Measurements from ENCODE around the gene CCSER1.
"Not testable (repeated sequence)": the region's sequence is repeated elsewhere in the genome, so short reads cannot be mapped to it uniquely, and the experiment has no call there.

The CCSER1 gene

DNA sequence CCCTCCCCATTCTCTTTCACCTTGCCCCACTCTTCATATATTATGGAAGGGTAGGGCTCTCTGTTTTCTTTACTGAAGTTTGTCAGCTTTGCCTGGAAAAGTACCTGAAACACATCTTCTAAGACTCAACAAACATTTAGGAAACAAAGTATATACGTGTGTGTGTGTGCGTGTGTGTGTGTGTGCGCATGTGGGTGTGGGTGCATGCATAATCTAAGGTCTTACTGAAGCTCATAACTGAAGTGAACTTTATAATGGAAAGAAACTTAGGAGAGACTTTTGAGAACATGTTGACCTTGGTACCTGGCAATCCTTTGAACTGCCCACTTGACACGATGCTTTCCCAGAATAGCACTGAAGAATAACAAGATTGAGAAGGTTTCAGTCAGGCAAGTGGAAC is 1190.2 kb downstream of the CCSER1 start:
- DNase-seq = no peak

DNA sequence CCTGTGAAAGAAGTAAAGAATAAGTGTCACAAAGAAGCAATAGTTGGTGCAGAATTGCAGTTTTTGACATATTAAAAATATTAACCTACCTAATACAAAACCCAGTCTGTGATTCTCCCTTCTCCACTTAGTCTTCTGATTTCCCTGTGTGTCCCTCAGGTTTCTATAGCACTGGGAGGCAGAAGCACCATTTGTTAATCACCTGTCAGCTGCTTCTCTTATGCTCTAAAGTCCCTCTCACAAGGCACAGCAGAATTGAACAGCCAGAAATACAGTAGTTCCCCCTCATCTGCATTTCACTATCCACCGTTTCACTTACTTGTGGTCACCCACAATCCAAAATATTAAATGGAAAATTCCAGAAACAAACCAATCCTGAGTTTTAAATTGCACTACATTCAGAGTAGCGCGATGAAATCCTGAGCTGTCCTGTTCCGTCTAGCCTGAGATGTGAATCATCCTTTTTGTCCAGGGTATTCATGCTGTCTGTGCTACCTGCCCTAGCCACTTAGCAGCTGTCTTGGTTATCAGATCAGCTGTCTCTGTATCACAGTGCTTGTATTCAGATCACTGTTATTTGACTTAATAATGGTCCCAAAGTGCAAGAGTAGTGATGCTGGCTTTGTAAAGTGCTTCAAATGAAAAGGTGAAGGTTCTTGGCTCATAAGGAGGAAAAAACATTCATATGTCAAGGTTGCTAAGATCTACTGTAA is 1192.5 kb downstream of the CCSER1 start:
- no peak for DNase-seq

DNA sequence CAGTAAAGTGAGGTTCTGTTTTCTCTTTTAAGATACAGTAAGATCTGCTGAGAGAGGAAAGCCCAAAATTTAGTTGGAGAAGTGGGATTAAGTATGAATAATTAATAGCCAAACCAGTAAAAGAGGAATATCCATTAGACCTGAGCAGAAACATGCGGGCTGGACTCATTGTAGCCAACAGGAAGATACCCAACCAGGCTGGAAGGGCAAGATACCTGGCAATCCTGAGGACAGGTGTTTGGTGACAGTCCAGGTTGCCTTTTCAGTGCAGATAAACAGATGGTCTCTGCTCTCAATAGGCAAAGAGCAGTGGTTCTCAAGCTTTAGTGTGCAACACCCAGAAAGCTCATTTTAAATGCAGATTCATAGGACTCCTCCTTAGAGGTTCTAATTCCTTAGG is 1195.8 kb downstream of the CCSER1 start:
- DNase-seq = no peak

DNA sequence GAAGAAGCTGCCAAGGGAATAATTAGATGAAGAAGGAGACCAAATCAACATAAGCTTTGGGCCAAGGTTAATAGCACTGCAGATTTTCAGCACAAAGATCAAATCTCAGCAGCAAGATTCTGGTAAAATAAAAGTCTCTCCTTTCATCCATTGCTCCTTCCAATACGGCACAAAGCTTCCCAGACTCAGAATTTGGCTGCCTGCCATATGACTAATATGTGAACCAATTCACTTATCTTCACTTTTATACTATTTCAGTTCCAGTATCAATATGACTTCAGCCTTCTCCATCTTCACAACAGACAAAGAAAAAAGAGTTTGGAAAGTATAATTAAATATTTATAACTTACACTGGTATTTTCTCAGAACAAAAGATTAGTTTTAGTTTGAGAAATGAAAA is 1198.3 kb downstream of the CCSER1 start:
- DNase-seq = no peak

DNA sequence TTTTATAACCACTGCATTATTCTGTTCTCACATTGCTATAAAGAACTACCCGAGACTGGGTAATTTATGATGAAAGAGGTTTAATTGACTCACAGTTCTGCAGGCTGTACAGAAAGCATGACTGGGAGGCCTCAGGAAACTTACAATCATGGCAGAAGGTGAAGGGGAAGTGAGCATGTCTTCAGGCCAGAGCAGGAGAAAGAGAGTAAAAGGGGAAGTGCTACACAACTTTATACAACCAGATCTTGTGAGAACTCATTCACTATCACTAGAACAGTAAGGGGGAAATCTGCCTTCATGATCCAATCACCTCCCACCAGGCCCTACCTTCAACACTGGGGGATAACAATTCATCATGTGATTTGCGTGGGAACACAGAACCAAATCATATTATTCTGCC is 1199.0 kb downstream of the CCSER1 start:
- not testable (repeated sequence) for DNase-seq

DNA sequence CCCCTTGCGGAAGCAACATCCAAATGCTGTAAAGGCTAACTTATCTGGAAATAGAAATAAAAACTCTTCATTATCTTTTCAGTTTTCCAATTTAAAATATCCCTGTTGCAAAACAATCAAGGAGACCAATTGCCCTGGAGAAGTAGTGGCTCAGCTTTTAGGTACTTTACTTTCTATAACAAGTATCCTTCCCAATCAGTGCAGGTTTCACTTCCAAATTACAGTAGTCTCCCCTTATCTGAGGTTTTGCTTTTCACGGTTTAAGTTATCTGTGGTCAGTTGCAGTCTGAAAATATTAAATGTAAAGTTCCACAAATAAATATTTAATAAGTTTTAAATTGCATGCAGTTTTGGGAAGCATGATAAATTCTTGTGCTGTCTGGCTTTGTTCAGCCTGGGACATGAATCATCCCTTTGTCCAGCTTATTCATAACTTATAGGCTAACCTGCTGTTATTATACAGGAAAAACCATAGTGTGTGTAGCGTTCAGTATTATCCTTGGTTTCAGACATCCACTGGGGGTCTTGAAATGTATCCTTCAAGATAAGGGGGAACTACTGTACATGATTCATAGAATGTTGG is 1203.5 kb downstream of the CCSER1 start:
- no peak for DNase-seq

DNA sequence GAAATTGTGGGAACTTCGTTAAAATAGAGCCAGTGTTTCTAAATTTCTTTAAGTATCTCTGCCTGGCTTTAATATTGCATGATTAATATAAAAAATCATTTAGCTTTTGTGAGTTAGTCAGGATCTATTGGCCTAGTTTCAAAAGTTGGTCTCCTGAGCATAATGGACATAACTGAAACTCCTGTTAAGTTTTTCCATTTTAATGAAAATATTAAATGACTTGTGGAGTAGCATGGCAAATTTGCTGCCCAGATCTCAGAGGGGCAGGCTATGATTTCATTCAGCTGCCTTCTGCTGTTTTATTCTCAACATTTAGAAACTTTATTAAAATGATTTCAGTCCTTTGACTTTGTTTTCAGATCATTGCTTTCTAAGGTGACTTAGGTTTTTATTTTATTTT is 1213.6 kb downstream of the CCSER1 start:
- no peak for DNase-seq

DNA sequence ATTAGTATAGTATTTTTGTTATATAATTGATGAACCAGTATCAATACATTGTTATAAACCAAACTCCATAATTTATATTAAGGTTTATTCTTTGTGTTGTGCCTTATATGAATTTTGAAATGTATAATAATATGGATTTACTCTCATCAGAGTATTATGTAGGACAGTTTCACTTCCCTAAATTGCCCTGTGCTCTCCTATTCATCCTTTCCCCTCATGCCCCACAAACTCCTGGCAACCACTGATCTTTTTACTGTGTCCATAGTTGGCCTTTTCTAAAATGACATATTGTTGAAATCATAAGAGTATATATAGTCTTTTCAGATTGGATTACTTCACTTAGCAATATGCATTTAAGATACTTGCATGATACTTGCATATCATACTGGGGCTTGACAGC is 1218.4 kb downstream of the CCSER1 start:
- DNase-seq = no peak

DNA sequence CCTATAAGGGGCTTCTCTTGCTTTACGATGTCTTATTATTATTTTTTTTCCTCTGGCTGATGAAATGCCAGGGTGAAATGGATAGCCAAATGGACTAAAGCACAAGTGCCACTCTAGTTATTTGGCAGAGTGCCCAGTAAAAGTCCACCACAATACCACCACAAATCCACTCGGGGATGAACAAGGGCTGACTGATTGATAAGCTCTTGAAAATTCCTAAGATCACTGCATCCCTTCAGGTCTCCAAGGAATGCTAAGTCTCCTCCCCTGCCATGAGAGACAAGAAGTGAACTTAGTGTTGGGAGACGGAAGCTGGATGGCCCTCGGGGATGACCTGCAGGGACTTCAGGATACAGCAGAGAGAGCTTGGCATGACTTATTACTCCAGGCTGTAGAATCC is 1229.3 kb downstream of the CCSER1 start:
- DNase-seq = not testable (repeated sequence)

DNA sequence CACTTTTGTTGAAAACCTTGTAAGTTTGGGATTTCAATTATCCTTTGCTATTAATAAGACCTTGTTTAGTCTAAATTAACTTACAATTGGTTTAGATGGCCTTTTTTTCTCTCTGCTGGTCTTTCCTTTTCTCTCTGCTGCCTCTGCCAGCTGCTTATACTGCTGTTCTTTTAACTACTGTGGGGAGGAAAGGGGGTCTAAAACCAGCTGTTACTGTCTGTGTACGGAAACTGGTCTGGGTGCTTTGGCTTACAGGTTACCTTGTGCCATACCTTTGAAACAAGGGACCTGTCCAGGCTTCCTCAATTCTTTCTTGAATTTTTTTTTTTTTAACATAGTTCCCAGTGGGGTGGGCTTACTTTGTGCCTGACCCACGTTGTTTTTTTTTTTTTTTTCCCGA is 1230.8 kb downstream of the CCSER1 start:
- not testable (repeated sequence) for DNase-seq

DNA sequence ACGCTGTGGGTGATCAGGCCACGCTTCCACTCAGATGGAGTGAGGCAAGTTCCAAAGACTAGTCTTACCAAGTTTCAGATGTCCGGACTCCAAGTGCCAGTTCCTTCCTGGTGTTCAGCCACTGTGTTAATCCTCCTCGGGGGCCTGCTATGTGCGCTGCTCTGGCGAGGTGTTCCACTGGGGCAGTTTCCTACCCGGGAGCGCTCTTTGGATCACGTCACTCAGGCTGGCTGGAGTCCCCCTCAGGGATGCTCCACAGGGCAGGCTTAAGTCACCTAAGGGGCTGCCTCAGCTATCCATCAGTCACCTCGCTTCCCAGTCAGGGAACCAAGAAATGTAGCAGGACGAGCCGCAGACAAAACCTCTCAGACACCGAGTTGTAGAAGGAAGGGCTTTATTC is 1231.4 kb downstream of the CCSER1 start:
- DNase-seq = not testable (repeated sequence)

DNA sequence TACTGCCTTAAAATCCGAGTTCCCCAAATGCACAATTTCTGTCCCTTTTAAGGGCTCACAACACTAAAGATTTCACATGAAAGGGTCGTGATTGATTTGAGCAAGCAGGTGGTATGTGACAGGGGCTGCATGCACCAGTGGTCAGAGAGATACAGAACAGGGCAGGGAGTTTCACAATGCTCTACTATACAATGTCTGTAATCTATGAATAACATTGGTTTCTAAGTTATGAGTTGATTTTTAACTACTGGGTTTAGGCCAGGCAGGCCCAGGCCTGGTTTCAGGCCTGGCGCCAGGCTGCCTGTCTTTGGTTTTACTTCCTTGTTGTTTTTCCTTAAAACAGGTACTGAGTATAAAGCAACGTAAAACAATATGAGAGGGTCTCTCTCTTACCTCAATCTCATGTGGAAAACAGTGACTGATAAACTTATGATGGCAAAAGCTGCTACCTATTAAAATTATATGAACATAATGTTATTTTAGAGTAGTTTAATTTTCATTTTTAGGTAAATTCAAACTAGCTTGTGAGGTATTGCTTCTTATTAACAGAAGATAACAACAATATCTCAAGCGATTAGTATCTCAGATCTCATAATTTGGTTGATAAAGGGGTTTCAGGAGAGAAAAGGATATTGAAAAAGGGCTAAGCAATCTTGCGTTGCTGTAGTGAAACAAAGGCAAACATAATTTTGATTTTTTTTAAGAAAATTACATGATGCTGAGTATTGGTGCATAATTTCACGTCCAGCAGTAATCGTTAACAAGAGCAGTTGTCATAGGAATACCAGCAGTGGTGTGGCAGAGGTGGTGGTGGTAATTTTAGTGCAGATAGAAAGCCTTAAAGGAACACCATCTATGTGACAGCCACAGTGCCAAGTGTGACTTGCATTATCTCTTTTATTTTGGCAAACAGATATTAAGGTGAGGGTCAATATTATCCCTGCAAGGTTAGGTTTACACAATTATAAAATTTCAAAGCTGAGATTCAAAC is 1232.1 kb downstream of the CCSER1 start:
- DNase-seq = no peak

DNA sequence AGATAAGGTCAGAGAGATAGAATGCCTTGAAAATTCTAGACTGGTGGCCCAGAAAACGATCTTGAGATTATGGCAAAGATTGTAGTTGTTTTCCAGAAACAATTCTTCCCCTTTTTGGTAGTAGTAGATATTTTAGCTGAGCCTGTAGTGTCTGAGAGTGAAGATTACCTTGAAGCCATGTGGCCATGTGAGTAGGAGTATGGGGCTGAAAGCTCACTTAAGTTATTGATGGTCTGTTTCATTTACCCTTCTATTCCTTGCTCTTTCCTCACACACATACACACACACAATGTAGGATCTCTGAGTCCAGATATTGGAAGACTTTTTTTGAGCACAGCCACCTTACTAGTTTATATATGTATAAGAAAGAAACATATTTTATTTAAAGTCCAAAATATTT is 1234.9 kb downstream of the CCSER1 start:
- DNase-seq = no peak

DNA sequence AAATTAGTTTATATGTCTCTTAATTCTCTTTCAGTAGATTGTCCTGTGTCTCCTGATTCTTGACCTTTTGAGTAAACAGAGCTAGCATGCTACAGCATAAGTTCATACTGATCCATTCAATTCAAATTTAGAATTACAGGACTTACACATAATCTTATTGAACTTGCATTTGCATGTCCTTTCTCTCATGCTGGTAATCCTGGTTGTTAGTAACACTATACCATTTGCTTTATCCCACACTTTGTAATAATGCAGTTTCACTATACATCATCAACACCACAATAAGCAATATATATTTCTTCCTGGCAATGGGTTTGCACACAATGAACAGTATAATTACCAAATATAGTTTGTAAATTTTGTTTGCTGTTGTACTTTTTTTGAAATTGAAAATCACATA is 1239.4 kb downstream of the CCSER1 start:
- no peak for DNase-seq

DNA sequence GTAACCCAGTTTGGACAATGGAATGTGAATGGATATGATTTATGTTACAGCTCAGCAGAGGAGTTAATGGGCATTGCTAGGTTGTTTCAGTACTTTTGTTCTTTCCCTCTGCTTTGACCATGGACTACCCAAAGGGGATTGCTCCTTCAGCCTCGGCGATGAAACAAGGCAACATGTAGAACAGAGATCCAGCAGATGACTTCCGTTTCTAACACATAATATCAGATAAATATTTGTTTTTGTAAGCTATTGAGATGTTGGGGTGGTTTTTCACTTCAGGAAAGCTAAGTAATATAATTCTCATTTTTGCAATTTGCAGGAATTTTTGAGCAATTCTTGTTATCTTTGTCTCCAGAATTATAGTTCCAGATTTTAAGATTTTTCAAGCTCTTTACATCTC is 1241.9 kb downstream of the CCSER1 start:
- DNase-seq = no peak

DNA sequence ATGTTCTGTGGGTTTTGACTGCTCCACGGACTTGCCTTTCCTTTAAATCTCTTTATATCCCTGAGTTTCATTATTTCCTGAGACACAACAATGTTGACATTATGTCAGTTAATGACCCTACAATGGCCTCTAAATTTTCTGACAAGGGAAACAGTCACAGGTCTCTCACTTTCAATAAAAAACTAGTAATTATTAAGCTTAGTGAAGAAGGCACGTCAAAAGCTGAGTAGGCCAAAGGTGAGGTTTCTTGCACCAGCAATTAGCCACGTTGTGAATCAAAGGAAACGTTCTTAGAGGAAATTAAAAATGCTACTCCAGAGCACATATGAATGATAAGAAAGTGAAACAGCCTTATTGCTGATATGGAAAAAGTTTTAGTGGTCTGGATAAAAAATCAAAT is 1246.4 kb downstream of the CCSER1 start:
- no peak for DNase-seq

DNA sequence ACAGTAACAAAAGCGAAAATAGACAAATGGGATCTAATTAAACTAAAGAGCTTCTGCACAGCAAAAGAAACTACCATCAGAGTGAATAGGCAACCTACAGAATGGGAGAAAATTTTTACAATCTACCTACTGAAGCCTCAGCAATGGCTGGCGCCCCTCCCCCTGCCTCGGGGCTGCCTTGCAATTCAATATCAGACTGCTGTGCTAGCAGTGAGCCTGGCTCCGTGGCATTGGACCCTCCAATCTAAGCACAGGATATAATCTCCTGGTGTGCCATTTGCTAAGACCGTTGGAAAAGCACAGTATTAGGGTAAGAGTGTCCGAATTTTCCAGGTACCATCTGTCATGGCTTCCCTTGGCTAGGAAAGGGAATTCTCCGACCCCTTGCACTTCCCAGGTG is 1278.2 kb downstream of the CCSER1 start:
- DNase-seq = not testable (repeated sequence)

DNA sequence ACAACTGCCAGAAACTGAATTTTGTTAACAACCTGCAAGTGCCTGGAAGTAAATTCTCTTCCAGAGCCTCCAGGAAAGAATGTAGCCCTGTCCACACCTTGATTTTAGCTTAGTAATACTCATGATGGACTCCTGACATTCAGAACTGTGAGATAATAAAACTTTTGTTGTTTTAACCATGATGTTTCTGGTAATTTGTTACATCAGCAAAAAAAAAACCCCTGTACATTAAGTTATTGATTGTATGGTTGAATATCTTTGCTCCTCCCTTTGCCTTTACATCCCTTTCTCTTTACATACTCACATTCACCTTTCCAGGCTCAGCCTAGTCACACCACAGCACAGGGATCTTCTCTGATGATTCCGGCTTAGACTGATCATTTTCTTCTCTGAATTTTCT is 1294.8 kb downstream of the CCSER1 start:
- no peak for DNase-seq

DNA sequence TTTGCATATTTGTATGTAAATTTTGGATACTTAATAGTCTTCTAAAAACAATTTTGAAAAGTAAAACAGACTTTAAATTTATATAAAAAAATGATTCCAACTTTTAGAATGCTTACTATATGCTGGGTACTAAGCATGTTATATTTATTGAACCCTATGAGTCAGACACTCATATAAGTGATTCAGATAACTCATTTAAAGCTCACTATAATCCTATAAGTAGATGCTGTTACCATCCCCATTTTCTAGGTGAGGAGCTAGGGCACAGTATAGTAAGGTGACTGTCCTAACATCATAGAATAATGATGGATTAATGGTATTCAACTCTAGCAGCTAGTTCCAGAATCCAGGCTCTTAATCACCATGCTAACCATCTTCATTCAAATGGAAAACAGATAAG is 1299.5 kb downstream of the CCSER1 start:
- DNase-seq = no peak

DNA sequence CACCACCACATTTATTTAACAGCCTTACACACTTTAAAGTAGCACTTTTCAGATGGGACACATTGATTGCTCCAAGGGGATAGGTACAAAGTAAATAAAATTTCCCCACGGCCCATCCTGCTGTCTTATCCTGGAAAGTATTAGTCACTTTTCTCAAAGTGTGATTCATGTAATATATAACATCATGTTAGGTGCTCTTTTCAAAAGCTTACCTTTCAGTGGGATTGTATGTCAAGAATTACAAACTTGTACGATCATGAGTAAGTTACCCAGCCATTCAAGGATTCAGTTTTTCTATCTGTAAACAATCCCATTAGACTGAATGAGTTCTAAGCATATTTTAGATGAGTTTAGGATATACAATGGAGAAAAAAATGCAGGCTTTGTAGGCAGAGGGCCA is 1300.0 kb downstream of the CCSER1 start:
- no peak for DNase-seq

DNA sequence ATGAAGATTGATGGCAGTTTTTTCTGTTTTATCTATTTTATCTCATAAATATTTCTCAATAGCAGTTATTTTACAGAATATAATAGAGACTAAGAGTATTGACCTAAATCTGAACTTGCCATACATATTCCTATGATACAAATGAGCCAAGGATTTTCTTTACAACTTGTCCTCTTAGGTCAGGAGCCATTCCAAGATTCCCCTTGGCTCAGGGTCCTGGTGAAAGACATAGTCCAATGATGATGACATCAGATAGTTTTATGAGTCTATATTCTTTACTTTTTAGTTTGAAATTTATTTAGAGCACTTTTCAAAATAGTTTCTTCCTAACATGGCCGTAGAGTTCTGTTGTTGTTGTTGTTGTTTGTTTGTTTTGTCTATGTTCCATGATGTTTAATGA is 1307.4 kb downstream of the CCSER1 start:
- no peak for DNase-seq

DNA sequence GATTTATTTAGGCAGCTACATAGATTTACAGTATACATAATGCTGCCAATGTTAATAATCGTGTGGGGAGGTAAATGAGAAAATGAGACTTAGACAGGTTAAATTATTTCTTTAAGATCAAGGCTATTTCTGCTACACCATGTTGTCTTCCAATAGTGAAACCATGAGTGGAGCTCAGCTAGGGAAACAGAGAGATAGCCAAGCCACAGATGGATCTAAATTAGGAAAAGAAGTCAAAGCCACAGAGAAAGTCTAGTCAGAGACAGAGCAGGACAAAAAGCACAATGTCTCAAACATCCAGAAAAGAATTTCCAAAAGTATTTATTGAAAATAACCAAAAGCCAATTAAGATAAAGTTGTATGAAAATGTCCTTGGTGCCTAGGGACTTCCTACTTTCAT is 1309.4 kb downstream of the CCSER1 start:
- DNase-seq = no peak

DNA sequence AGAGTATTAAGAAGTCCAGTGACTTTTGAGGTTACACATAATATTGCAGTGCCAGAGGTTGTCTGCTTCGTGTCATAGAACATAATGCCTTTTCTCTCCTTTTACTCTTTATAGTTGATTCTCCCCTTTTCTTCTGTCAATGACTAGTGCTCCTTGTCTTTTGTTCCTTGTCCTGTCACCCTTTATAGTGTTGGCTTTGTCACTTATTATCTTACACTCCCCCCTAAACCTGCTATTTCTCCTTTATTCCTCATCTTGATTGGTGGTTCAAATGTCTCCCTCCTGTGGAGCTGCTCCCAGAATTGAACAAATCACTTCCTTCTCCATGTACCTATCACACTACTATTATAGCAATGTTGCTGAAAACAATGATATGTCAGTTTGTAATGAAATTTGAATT is 1320.0 kb downstream of the CCSER1 start:
- no peak for DNase-seq

Data from activated CD4-positive, CD25-positive, alpha-beta regulatory T cell treated with anti-CD3 and anti-CD28 coated beads, Interleukin-2, amount 50 U/mL, for 72 hours (primary cell).